HepG2 (cell line): ENCODE data around the gene ARL16. TPM values are rescaled to one million over a fixed set of nuclear protein-coding genes. Genes with fewer than 3 reads are reported as not detected.

Experiments
- ATF4 ChIP-seq, 2 experiments: fragments of 450-650 bp in 1 of 2; sonication (generic) in 1 of 2; formaldehyde crosslinking; IDR thresholded peaks; 2 replicates each; pipeline versions ENCODE4 v1.5.0 to v1.8.0; 2020 to 2022; ENCODE audit warnings: mild to moderate bottlenecking in 1 of 2, missing genetic modification reagents in 1 of 2
- EZH2 ChIP-seq: conservative IDR thresholded peaks from 2 replicates; pipeline ENCODE4 v1.6.1; 2012; ENCODE audit warnings: mild to moderate bottlenecking, low read depth, low read length, moderate library complexity
- IRF1 ChIP-seq: sonication (generic); formaldehyde crosslinking; IDR thresholded peaks from 2 replicates; pipeline ENCODE4 v1.4.0; 2020; ENCODE audit warnings: low read depth, mild to moderate bottlenecking, missing genetic modification reagents
- PAXIP1 ChIP-seq: sonication (generic); formaldehyde crosslinking; conservative IDR thresholded peaks from 2 replicates; pipeline ENCODE4 v1.4.0; 2020; ENCODE audit warnings: mild to moderate bottlenecking, missing genetic modification reagents, moderate library complexity
- REL ChIP-seq: sonication (generic); formaldehyde crosslinking; conservative IDR thresholded peaks from 2 replicates; pipeline ENCODE4 v1.8.0; 2022; ENCODE audit warnings: mild to moderate bottlenecking, missing genetic modification reagents, moderate library complexity
- REPIN1 ChIP-seq: sonication (generic); formaldehyde crosslinking; IDR thresholded peaks from 2 replicates; pipeline ENCODE4 v1.8.0; 2022; ENCODE audit warnings: missing genetic modification reagents, low read depth, mild to moderate bottlenecking, borderline replicate concordance
- SCMH1 ChIP-seq: sonication (generic); formaldehyde crosslinking; IDR thresholded peaks from 2 replicates; pipeline ENCODE4 v1.9.0; 2021; ENCODE audit warnings: missing genetic modification reagents, mild to moderate bottlenecking, borderline replicate concordance
- ZC3H4 ChIP-seq: sonication (generic); formaldehyde crosslinking; IDR thresholded peaks from 2 replicates; pipeline ENCODE4 v1.4.0; 2020; ENCODE audit warnings: missing genetic modification reagents, borderline replicate concordance
- ZNF580 ChIP-seq: IDR thresholded peaks from 2 replicates; pipeline ENCODE4 v1.6.1; 2016; ENCODE audit warnings: low read depth, borderline replicate concordance
- ZNF609 ChIP-seq: sonication (generic); formaldehyde crosslinking; IDR thresholded peaks from 2 replicates; pipeline ENCODE4 v1.4.0; 2020; ENCODE audit warnings: mild to moderate bottlenecking, missing genetic modification reagents, borderline replicate concordance
- ZNF724P ChIP-seq: sonication (generic); formaldehyde crosslinking; IDR thresholded peaks from 2 replicates; pipeline ENCODE4 v1.8.0; 2022; ENCODE audit warnings: missing genetic modification reagents, borderline replicate concordance
- ZNF761 ChIP-seq: sonication (generic); formaldehyde crosslinking; conservative IDR thresholded peaks from 2 replicates; pipeline ENCODE4 v1.4.0; 2020; ENCODE audit warnings: mild to moderate bottlenecking, missing genetic modification reagents
- polyA plus RNA-seq, 8 experiments: library from polyadenylated mRNA; depleted of rRNA in 3 of 8; stranded (reverse) in 7 of 8; unstranded in 1 of 8; fragments of >200 nt; fragmentation: Illumina TruSeq in 4 of 8; extraction: Trizol in 4 of 8; gene quantifications; 2 replicates each; pipeline versions ENCODE4 v1.2.1 to v1.2.3, GENCODE V29; 2011 to 2016; ENCODE audit warnings: low read depth in 4 of 8, missing spikeins in 1 of 8, mixed read lengths in 1 of 8; ENCODE audit not compliant: insufficient read depth in 1 of 8
- total RNA-seq, 5 experiments: library from RNA; depleted of rRNA; stranded (reverse); fragments of >200 nt; fragmentation: Illumina TruSeq; extraction: Trizol; gene quantifications; 2 replicates each; pipeline ENCODE4 v1.2.3, GENCODE V29; 2016; ENCODE audit warnings: low read depth in 1 of 5

The ARL16 gene
- total and polyA plus RNA-seq, 2 of the 13 experiments (the other 11 are each of a cell fraction or from before 2014, with no cell fraction given): 20.8 to 30.8 TPM

- TF ChIP-seq ZNF609 (peak; percentile 79), ZNF580 (CRISPR knock-in tag) (peak; percentile 82; the same call in 1 of the 2 replicates), REPIN1 (CRISPR knock-in tag) (peak; percentile 82; the same call in 1 of the 2 replicates), ATF4 (CRISPR knock-in tag; IDR thresholded peaks at IDR 0.05) (peak in 1 of 2 experiments; percentile 49; a peak in 1 of 4 replicates), EZH2 (no peak), REL (CRISPR knock-in tag) (peak; percentile 94; the same call in 1 of the 2 replicates), IRF1 (CRISPR knock-in tag) (0 out of 2 replicates have a peak, but pooled peaks have one; percentile 46), ZNF761 (CRISPR knock-in tag) (peak; percentile 63; the same call in 1 of the 2 replicates), ZC3H4 (no peak), PAXIP1 (CRISPR knock-in tag) (peak; percentile 74), ZNF724P (peak; percentile 67), SCMH1 (no peak)
Observed at GRCh38 chr17:81713556-81714411, 30.2 kb upstream of the ARL16 start (continued).
